HepG2 (cell line): ENCODE measurements around the gene MICALL2. TPM values are rescaled to one million over a fixed set of nuclear protein-coding genes. Genes with fewer than 3 reads are reported as not detected.

Source experiments
- CHD4 ChIP-seq: fragments of 200-600 bp; sonication (generic); IDR thresholded peaks from 2 replicates; pipeline ENCODE4 v1.7.0; 2017; ENCODE audit warnings: mild to moderate bottlenecking, low read length, borderline replicate concordance
- FOXA1 ChIP-seq, 2 experiments: fragments of 450-650 bp in 1 of 2; sonication (generic) in 1 of 2; formaldehyde crosslinking in 1 of 2; IDR thresholded peaks; 2 replicates each; pipeline versions ENCODE4 v1.4.0 to v1.6.1; 2016 to 2020; ENCODE audit warnings: missing genetic modification reagents in 1 of 2
- IRF9 ChIP-seq: sonication (generic); formaldehyde crosslinking; IDR thresholded peaks from 2 replicates; pipeline ENCODE4 v1.8.0; 2022; ENCODE audit warnings: missing genetic modification reagents, mild to moderate bottlenecking, borderline replicate concordance
- JARID2 ChIP-seq: sonication (generic); formaldehyde crosslinking; IDR thresholded peaks from 2 replicates; pipeline ENCODE4 v1.8.1; 2023; ENCODE audit warnings: missing genetic modification reagents, inconsistent platforms; ENCODE audit not compliant: insufficient replicate concordance
- MXD1 ChIP-seq: sonication (generic); formaldehyde crosslinking; IDR thresholded peaks from 2 replicates; pipeline ENCODE4 v1.4.0; 2020; ENCODE audit warnings: mild to moderate bottlenecking, missing genetic modification reagents
- MXI1 ChIP-seq: IDR thresholded peaks from 3 replicates; pipeline ENCODE4 v1.6.1; 2012; ENCODE audit warnings: low read depth, low read length, inconsistent platforms, borderline replicate concordance
- TFAP4 ChIP-seq: sonication (generic); IDR thresholded peaks from 2 replicates; pipeline ENCODE4 v1.6.1; 2016; ENCODE audit warnings: low read depth, borderline replicate concordance
- THAP11 ChIP-seq: IDR thresholded peaks from 2 replicates; pipeline ENCODE4 v1.6.1; 2016; ENCODE audit warnings: missing biosample characterization, missing genetic modification reagents
- TOE1 ChIP-seq: sonication (generic); formaldehyde crosslinking; IDR thresholded peaks from 2 replicates; pipeline ENCODE4 v1.4.0; 2020; ENCODE audit warnings: mild to moderate bottlenecking, missing genetic modification reagents
- XBP1 ChIP-seq: sonication (generic); formaldehyde crosslinking; IDR thresholded peaks from 2 replicates; pipeline ENCODE4 v1.5.0; 2020; ENCODE audit warnings: missing genetic modification reagents
- YEATS4 ChIP-seq: sonication (generic); formaldehyde crosslinking; IDR thresholded peaks from 2 replicates; pipeline ENCODE4 v1.4.0; 2020; ENCODE audit warnings: missing genetic modification reagents, borderline replicate concordance
- ZBTB40 ChIP-seq, 2 experiments: fragments of 450-650 bp in 1 of 2; sonication (generic) in 1 of 2; formaldehyde crosslinking in 1 of 2; IDR thresholded peaks; 2 replicates each; pipeline versions ENCODE4 v1.6.1 to v1.8.0; 2016 to 2022; ENCODE audit warnings: antibody characterized with exemption in 1 of 2, mild to moderate bottlenecking in 1 of 2, missing genetic modification reagents in 1 of 2
- ZNF367 ChIP-seq: sonication (generic); formaldehyde crosslinking; IDR thresholded peaks from 2 replicates; pipeline ENCODE4 v1.4.0; 2020; ENCODE audit warnings: missing genetic modification reagents, borderline replicate concordance
- ZNF564 ChIP-seq: sonication (generic); formaldehyde crosslinking; IDR thresholded peaks from 2 replicates; pipeline ENCODE4 v1.8.1; 2023; ENCODE audit warnings: mild to moderate bottlenecking, missing genetic modification reagents
- ZNF713 ChIP-seq: sonication (generic); formaldehyde crosslinking; IDR thresholded peaks from 2 replicates; pipeline ENCODE4 v1.4.0; 2020; ENCODE audit warnings: mild to moderate bottlenecking, missing genetic modification reagents
- ZNF777 ChIP-seq: sonication (generic); formaldehyde crosslinking; IDR thresholded peaks from 2 replicates; pipeline ENCODE4 v1.4.0; 2020; ENCODE audit warnings: missing genetic modification reagents
- ZSCAN31 ChIP-seq: sonication (generic); formaldehyde crosslinking; IDR thresholded peaks from 2 replicates; pipeline ENCODE4 v1.5.0; 2020; ENCODE audit warnings: low read depth, mild to moderate bottlenecking, missing genetic modification reagents
- polyA plus RNA-seq, 8 experiments: library from polyadenylated mRNA; depleted of rRNA in 3 of 8; stranded (reverse) in 7 of 8; unstranded in 1 of 8; fragments of >200 nt; fragmentation: Illumina TruSeq in 4 of 8; extraction: Trizol in 4 of 8; gene quantifications; 2 replicates each; pipeline versions ENCODE4 v1.2.1 to v1.2.3, GENCODE V29; 2011 to 2016; ENCODE audit warnings: low read depth in 4 of 8, missing spikeins in 1 of 8, mixed read lengths in 1 of 8; ENCODE audit not compliant: insufficient read depth in 1 of 8
- total RNA-seq, 5 experiments: library from RNA; depleted of rRNA; stranded (reverse); fragments of >200 nt; fragmentation: Illumina TruSeq; extraction: Trizol; gene quantifications; 2 replicates each; pipeline ENCODE4 v1.2.3, GENCODE V29; 2016; ENCODE audit warnings: low read depth in 1 of 5

MICALL2 gene
- total and polyA plus RNA-seq, 2 of the 13 experiments (the other 11 are each of a cell fraction or from before 2014, with no cell fraction given), result 5.8 to 12.4 TPM

- TF ChIP-seq ZBTB40 (IDR thresholded peaks at IDR 0.05) (no peak), ZBTB40 (CRISPR knock-in tag; IDR thresholded peaks at IDR 0.05) (0 out of 2 replicates have a peak, but pooled peaks have one; percentile 23), ZNF777 (CRISPR knock-in tag) (peak; percentile 72), YEATS4 (CRISPR knock-in tag) (peak; percentile 65), CHD4 (no peak), TFAP4 (peak; percentile 81; the same call in 1 of the 2 replicates), THAP11 (CRISPR knock-in tag) (peak; percentile 26; the same call in 1 of the 2 replicates), MXI1 (peak; percentile 25; the same call in 2 of the 3 replicates), ZNF367 (CRISPR knock-in tag) (no peak), ZNF713 (CRISPR knock-in tag) (no peak; the same call in 1 of the 2 replicates), FOXA1 (IDR thresholded peaks at IDR 0.05) (no peak), FOXA1 (CRISPR knock-in tag; IDR thresholded peaks at IDR 0.05) (no peak), MXD1 (CRISPR knock-in tag) (0 out of 2 replicates have a peak, but pooled peaks have one; percentile 24), JARID2 (CRISPR knock-in tag) (peak; percentile 30), ZNF564 (CRISPR knock-in tag) (0 out of 2 replicates have a peak, but pooled peaks have one; percentile 54), ZSCAN31 (no peak; the same call in 1 of the 2 replicates), TOE1 (CRISPR knock-in tag) (no peak), XBP1 (CRISPR knock-in tag) (no peak), IRF9 (CRISPR knock-in tag) (no peak)
Observed at GRCh38 chr7:1458683-1459511, at the start of gene MICALL2 (continued).
